Measurements from ENCODE around the gene WSB1.

WSB1 gene

GRCh38 chr17:27332485-27333409 lies 38.8 kb downstream of the WSB1 start:
- Histone ChIP-seq H3K36me3 (ENCODE audit: control insufficient read depth, insufficient read depth, low read length) (no peaks in the 10 kb centered on the region), H3K4me1 (ENCODE audit: control insufficient read depth, insufficient read depth, low read length) (peaks cover 8% of the 10 kb centered on the region), H3K27me3 (ENCODE audit: control insufficient read depth, insufficient read depth, low read length) (no peaks in the 10 kb centered on the region), H3K4me3 (ENCODE audit: low read length) (peak overlapping the region; percentile 41), H3K9ac (ENCODE audit: low read length) (peak overlapping the region; percentile 91), H3K9me3 (ENCODE audit: control insufficient read depth, low read length) (no peaks in the 10 kb centered on the region)

GRCh38 chr17:27333410-27333980 lies 39.6 kb downstream of the WSB1 start:
- H3K4me3 ChIP-seq (ENCODE audit: low read length), result peak overlapping the region; percentile 41
- H3K9me3 ChIP-seq (ENCODE audit: control insufficient read depth, low read length), result no peaks in the 10 kb centered on the region
- no peaks in the 10 kb centered on the region for H3K27me3 ChIP-seq (ENCODE audit: control insufficient read depth, insufficient read depth, low read length)
- peaks cover 8% of the 10 kb centered on the region for H3K4me1 ChIP-seq (ENCODE audit: control insufficient read depth, insufficient read depth, low read length)
- H3K9ac ChIP-seq (ENCODE audit: low read length), result peak overlapping the region; percentile 91
- H3K36me3 ChIP-seq (ENCODE audit: control insufficient read depth, insufficient read depth, low read length), result no peaks in the 10 kb centered on the region

GRCh38 chr17:27336184-27336583 lies 42.3 kb downstream of the WSB1 start:
- H3K36me3 ChIP-seq (ENCODE audit: control insufficient read depth, insufficient read depth, low read length), result no peaks in the 10 kb centered on the region
- H3K9ac ChIP-seq (ENCODE audit: low read length), result no peak overlapping the region
- no peaks in the 10 kb centered on the region for H3K27me3 ChIP-seq (ENCODE audit: control insufficient read depth, insufficient read depth, low read length)
- no peaks in the 10 kb centered on the region for H3K9me3 ChIP-seq (ENCODE audit: control insufficient read depth, low read length)
- no peak overlapping the region for H3K4me3 ChIP-seq (ENCODE audit: low read length)
- peaks cover 8% of the 10 kb centered on the region for H3K4me1 ChIP-seq (ENCODE audit: control insufficient read depth, insufficient read depth, low read length)

- H3K9ac ChIP-seq (ENCODE audit: low read length), result no peak overlapping the region
- H3K4me1 ChIP-seq (ENCODE audit: control insufficient read depth, insufficient read depth, low read length), result no peaks in the 10 kb centered on the region
- no peaks in the 10 kb centered on the region for H3K36me3 ChIP-seq (ENCODE audit: control insufficient read depth, insufficient read depth, low read length)
- no peaks in the 10 kb centered on the region for H3K27me3 ChIP-seq (ENCODE audit: control insufficient read depth, insufficient read depth, low read length)
- H3K4me3 ChIP-seq (ENCODE audit: low read length), result no peak overlapping the region
- H3K9me3 ChIP-seq (ENCODE audit: control insufficient read depth, low read length), result no peaks in the 10 kb centered on the region
Measured at GRCh38 chr17:27338536-27338985, 44.6 kb downstream of the WSB1 start.

GRCh38 chr17:27339198-27339835 lies 45.4 kb downstream of the WSB1 start:
- Histone ChIP-seq H3K9ac (ENCODE audit: low read length) (no peak overlapping the region), H3K27me3 (ENCODE audit: control insufficient read depth, insufficient read depth, low read length) (no peaks in the 10 kb centered on the region), H3K4me3 (ENCODE audit: low read length) (no peak overlapping the region), H3K36me3 (ENCODE audit: control insufficient read depth, insufficient read depth, low read length) (no peaks in the 10 kb centered on the region), H3K9me3 (ENCODE audit: control insufficient read depth, low read length) (no peaks in the 10 kb centered on the region), H3K4me1 (ENCODE audit: control insufficient read depth, insufficient read depth, low read length) (peaks cover 4% of the 10 kb centered on the region)

GRCh38 chr17:27339836-27340550 lies 46.1 kb downstream of the WSB1 start:
- H3K4me1 ChIP-seq (ENCODE audit: control insufficient read depth, insufficient read depth, low read length), result peaks cover 8% of the 10 kb centered on the region
- no peaks in the 10 kb centered on the region for H3K9me3 ChIP-seq (ENCODE audit: control insufficient read depth, low read length)
- no peak overlapping the region for H3K4me3 ChIP-seq (ENCODE audit: low read length)
- H3K27me3 ChIP-seq (ENCODE audit: control insufficient read depth, insufficient read depth, low read length), result no peaks in the 10 kb centered on the region
- H3K9ac ChIP-seq (ENCODE audit: low read length), result no peak overlapping the region
- H3K36me3 ChIP-seq (ENCODE audit: control insufficient read depth, insufficient read depth, low read length), result no peaks in the 10 kb centered on the region

GRCh38 chr17:27340575-27340974 lies 46.7 kb downstream of the WSB1 start:
- no peaks in the 10 kb centered on the region for H3K9me3 ChIP-seq (ENCODE audit: control insufficient read depth, low read length)
- H3K27me3 ChIP-seq (ENCODE audit: control insufficient read depth, insufficient read depth, low read length), result no peaks in the 10 kb centered on the region
- H3K4me3 ChIP-seq (ENCODE audit: low read length), result no peak overlapping the region
- no peak overlapping the region for H3K9ac ChIP-seq (ENCODE audit: low read length)
- peaks cover 11% of the 10 kb centered on the region for H3K4me1 ChIP-seq (ENCODE audit: control insufficient read depth, insufficient read depth, low read length)
- H3K36me3 ChIP-seq (ENCODE audit: control insufficient read depth, insufficient read depth, low read length), result no peaks in the 10 kb centered on the region

GRCh38 chr17:27341041-27341471 lies 47.1 kb downstream of the WSB1 start:
- H3K36me3 ChIP-seq (ENCODE audit: control insufficient read depth, insufficient read depth, low read length), result no peaks in the 10 kb centered on the region
- H3K4me1 ChIP-seq (ENCODE audit: control insufficient read depth, insufficient read depth, low read length), result peaks cover 11% of the 10 kb centered on the region
- H3K27me3 ChIP-seq (ENCODE audit: control insufficient read depth, insufficient read depth, low read length), result no peaks in the 10 kb centered on the region
- H3K9me3 ChIP-seq (ENCODE audit: control insufficient read depth, low read length), result no peaks in the 10 kb centered on the region
- H3K4me3 ChIP-seq (ENCODE audit: low read length), result no peak overlapping the region
- H3K9ac ChIP-seq (ENCODE audit: low read length), result no peak overlapping the region

- Histone ChIP-seq H3K27me3 (ENCODE audit: control insufficient read depth, insufficient read depth, low read length) (no peaks in the 10 kb centered on the region), H3K9me3 (ENCODE audit: control insufficient read depth, low read length) (no peaks in the 10 kb centered on the region), H3K9ac (ENCODE audit: low read length) (no peak overlapping the region), H3K4me3 (ENCODE audit: low read length) (no peak overlapping the region), H3K4me1 (ENCODE audit: control insufficient read depth, insufficient read depth, low read length) (peaks cover 16% of the 10 kb centered on the region), H3K36me3 (ENCODE audit: control insufficient read depth, insufficient read depth, low read length) (no peaks in the 10 kb centered on the region)
Measured at GRCh38 chr17:27342059-27342458, 48.1 kb downstream of the WSB1 start.

GRCh38 chr17:27343294-27343693 lies 49.4 kb downstream of the WSB1 start:
- Histone ChIP-seq H3K36me3 (ENCODE audit: control insufficient read depth, insufficient read depth, low read length) (no peaks in the 10 kb centered on the region), H3K9me3 (ENCODE audit: control insufficient read depth, low read length) (no peaks in the 10 kb centered on the region)

GRCh38 chr17:27343977-27344607 lies 50.2 kb downstream of the WSB1 start:
- H3K4me3 ChIP-seq (ENCODE audit: low read length), result no peak overlapping the region
- no peaks in the 10 kb centered on the region for H3K27me3 ChIP-seq (ENCODE audit: control insufficient read depth, insufficient read depth, low read length)
- no peaks in the 10 kb centered on the region for H3K36me3 ChIP-seq (ENCODE audit: control insufficient read depth, insufficient read depth, low read length)
- H3K9me3 ChIP-seq (ENCODE audit: control insufficient read depth, low read length), result no peaks in the 10 kb centered on the region
- H3K4me1 ChIP-seq (ENCODE audit: control insufficient read depth, insufficient read depth, low read length), result peaks cover 20% of the 10 kb centered on the region
- no peak overlapping the region for H3K9ac ChIP-seq (ENCODE audit: low read length)

More at GRCh38 chr17:27343294-27343693, 49.4 kb downstream of the WSB1 start:
- Histone ChIP-seq H3K4me3 (ENCODE audit: low read length) (no peak overlapping the region), H3K4me1 (ENCODE audit: control insufficient read depth, insufficient read depth, low read length) (peaks cover 16% of the 10 kb centered on the region), H3K27me3 (ENCODE audit: control insufficient read depth, insufficient read depth, low read length) (no peaks in the 10 kb centered on the region), H3K9ac (ENCODE audit: low read length) (no peak overlapping the region)
